H1 (cell line): Measurements from ENCODE around the gene ZFP1. TPM values are rescaled to one million over a fixed set of nuclear protein-coding genes. Genes with fewer than 3 reads are reported as not detected.
"Not testable (repeated sequence)": the region's sequence is repeated elsewhere in the genome, so short reads cannot be mapped to it uniquely, and the experiment has no call there.

ENCODE experiments used
- CTCF ChIA-PET: fragments of 300-600 bp; sonication (Branson Sonifier 250); formaldehyde crosslinking; loops from one replicate; lab custom pipeline; 2021; ENCODE audit not compliant: partially characterized antibody; lab: Charles Lee
- POLR2A ChIA-PET: fragments of 300-600 bp; sonication (Branson Sonifier 250); formaldehyde crosslinking; loops from one replicate; lab custom pipeline; 2021; ENCODE audit warnings: inconsistent platforms; ENCODE audit not compliant: partially characterized antibody; lab: Charles Lee
- DNase-seq, 2 experiments: peaks; one replicate each; pipeline versions ENCODE4 v3.0.0 to v3.0.0-alpha.2; 2010 to 2022; ENCODE audit warnings: low spot score in 2 of 2, low read depth in 1 of 2, mixed read lengths in 1 of 2
- FAIRE-seq: peaks from 2 replicates; lab custom pipeline; 2011; peaks lifted over from hg19 to GRCh38; lab: Jason Lieb, UNC
- H2AFZ ChIP-seq: 2 replicates; pipeline ENCODE4 v1.8.1; 2012; ENCODE audit warnings: low read length, inconsistent platforms
- H2AK5ac ChIP-seq: 2 replicates; pipeline ENCODE4 v1.6.1; 2013; ENCODE audit warnings: low read depth, low read length
- H2BK120ac ChIP-seq: replicated peaks from 2 replicates; pipeline ENCODE3; 2013; ENCODE audit warnings: low read depth, low read length, inconsistent platforms
- H2BK12ac ChIP-seq: 2 replicates; pipeline ENCODE4 v1.6.1; 2013; ENCODE audit warnings: low read depth, low read length
- H2BK15ac ChIP-seq: 2 replicates; pipeline ENCODE4 v1.6.1; 2013; ENCODE audit warnings: low read length
- H2BK20ac ChIP-seq: 2 replicates; pipeline ENCODE4 v1.6.1; 2013; ENCODE audit warnings: low read length
- H2BK5ac ChIP-seq: 2 replicates; pipeline ENCODE4 v1.6.1; 2013; ENCODE audit warnings: low read depth, low read length
- H3K14ac ChIP-seq: 2 replicates; pipeline ENCODE4 v1.6.1; 2013; ENCODE audit warnings: inconsistent platforms; ENCODE audit not compliant: insufficient read length
- H3K18ac ChIP-seq: 2 replicates; pipeline ENCODE4 v1.6.1; 2013; ENCODE audit warnings: low read length; ENCODE audit errors: extremely low read depth
- H3K23ac ChIP-seq: 2 replicates; pipeline ENCODE4 v1.6.1; 2013; ENCODE audit warnings: inconsistent platforms; ENCODE audit not compliant: insufficient read length
- H3K23me2 ChIP-seq: 2 replicates; pipeline ENCODE4 v1.6.1; 2013; ENCODE audit warnings: low read depth, low read length
- H3K27ac ChIP-seq: 2 replicates; pipeline ENCODE4 v1.6.1; 2011; ENCODE audit warnings: low read depth, low read length, inconsistent platforms
- H3K27me3 ChIP-seq, 4 experiments: replicated peaks in 1 of 4; 1 replicate in 1 of 4; 2 replicates in 3 of 4; pipeline versions ENCODE4 v1.6.1 to v1.8.1; 2011 to 2013; ENCODE audit warnings: low read length in 3 of 4, mild to moderate bottlenecking in 3 of 4, inconsistent platforms in 2 of 4, mixed read lengths in 2 of 4, moderate library complexity in 1 of 4; ENCODE audit not compliant: control insufficient read depth in 3 of 4, insufficient read depth in 3 of 4; ENCODE audit errors: extremely low read depth in 1 of 4
- H3K36me3 ChIP-seq, 4 experiments: 2 replicates each; pipeline versions ENCODE4 v1.6.1 to v1.8.1; 2011 to 2013; ENCODE audit warnings: mild to moderate bottlenecking in 4 of 4, low read length in 3 of 4, moderate library complexity in 2 of 4, control low read depth in 1 of 4, inconsistent platforms in 1 of 4; ENCODE audit not compliant: insufficient read depth in 4 of 4, control insufficient read depth in 2 of 4
- H3K4ac ChIP-seq: replicated peaks from 2 replicates; pipeline ENCODE3; 2013; ENCODE audit warnings: low read length, low read depth, mixed read lengths, inconsistent platforms; ENCODE audit not compliant: insufficient read length
- H3K4me1 ChIP-seq, 4 experiments: replicated peaks in 1 of 4; 1 replicate in 1 of 4; 2 replicates in 3 of 4; pipeline versions ENCODE4 v1.6.1 to v1.8.1; 2011 to 2013; ENCODE audit warnings: low read length in 3 of 4, inconsistent platforms in 2 of 4, mixed read lengths in 1 of 4; ENCODE audit not compliant: insufficient read depth in 4 of 4, control insufficient read depth in 3 of 4
- H3K4me2 ChIP-seq, 2 experiments: 2 replicates each; pipeline versions ENCODE4 v1.6.1 to v1.8.1; 2011 to 2013; ENCODE audit warnings: low read depth in 2 of 2, low read length in 2 of 2, control low read depth in 1 of 2, inconsistent platforms in 1 of 2, mild to moderate bottlenecking in 1 of 2; ENCODE audit not compliant: insufficient read depth in 1 of 2
- H3K4me3 ChIP-seq, 4 experiments: fragments of 200-600, 300-600 bp in 1 of 4; sonication (generic), shearing (Covaris generic), sonication (Bioruptor Twin) in 1 of 4; 2 replicates each; pipeline versions ENCODE4 v1.5.1 to v1.8.1; 2011 to 2016; ENCODE audit warnings: low read length in 4 of 4, low read depth in 3 of 4, control low read depth in 2 of 4, inconsistent platforms in 2 of 4, mild to moderate bottlenecking in 2 of 4, mixed read lengths in 1 of 4, moderate library complexity in 1 of 4; ENCODE audit not compliant: insufficient read depth in 2 of 4; ENCODE audit errors: extremely low read depth in 1 of 4
- H3K56ac ChIP-seq: replicated peaks from 2 replicates; pipeline ENCODE3; 2013; ENCODE audit warnings: low read depth, mild to moderate bottlenecking, mixed read lengths, low read length, inconsistent platforms; ENCODE audit not compliant: insufficient read length
- H3K79me1 ChIP-seq: 2 replicates; pipeline ENCODE4 v1.6.1; 2013; ENCODE audit warnings: low read depth, low read length, control low read depth
- H3K79me2 ChIP-seq, 2 experiments: 2 replicates each; pipeline versions ENCODE4 v1.6.1 to v1.8.1; 2012 to 2013; ENCODE audit warnings: low read length in 2 of 2, mild to moderate bottlenecking in 2 of 2, inconsistent platforms in 1 of 2; ENCODE audit not compliant: insufficient read depth in 2 of 2, control insufficient read depth in 1 of 2
- H3K9ac ChIP-seq, 4 experiments: replicated peaks in 1 of 4; 1 replicate in 1 of 4; 2 replicates in 3 of 4; pipeline versions ENCODE4 v1.6.1 to v1.8.1; 2011 to 2013; ENCODE audit warnings: low read depth in 3 of 4, low read length in 3 of 4, control low read depth in 2 of 4, mild to moderate bottlenecking in 2 of 4, moderate library complexity in 2 of 4, inconsistent platforms in 1 of 4; ENCODE audit errors: extremely low read depth in 1 of 4
- H3K9me3 ChIP-seq, 2 experiments: 2 replicates each; pipeline versions ENCODE4 v1.6.1 to v1.8.1; 2012 to 2013; ENCODE audit warnings: mild to moderate bottlenecking in 2 of 2, moderate library complexity in 2 of 2, control low read depth in 1 of 2, inconsistent platforms in 1 of 2, low read depth in 1 of 2, low read length in 1 of 2, mixed read lengths in 1 of 2; ENCODE audit not compliant: insufficient read depth in 2 of 2
- H4K20me1 ChIP-seq, 2 experiments: replicated peaks in 1 of 2; 2 replicates each; pipeline versions ENCODE3 to v1.8.1; 2011 to 2013; ENCODE audit warnings: inconsistent platforms in 2 of 2, low read length in 2 of 2, mild to moderate bottlenecking in 1 of 2; ENCODE audit not compliant: insufficient read depth in 2 of 2, control insufficient read depth in 1 of 2
- H4K5ac ChIP-seq: 2 replicates; pipeline ENCODE4 v1.6.1; 2013; ENCODE audit warnings: low read length, low read depth, mixed read lengths, inconsistent platforms; ENCODE audit not compliant: insufficient read length
- H4K8ac ChIP-seq: 2 replicates; pipeline ENCODE4 v1.8.0; 2013; ENCODE audit warnings: mild to moderate bottlenecking, moderate library complexity, low read length, inconsistent platforms; ENCODE audit not compliant: insufficient read depth; ENCODE audit errors: extremely low read depth
- H4K91ac ChIP-seq: replicated peaks from 2 replicates; pipeline ENCODE3; 2013; ENCODE audit warnings: low read length, mixed read lengths, inconsistent platforms; ENCODE audit not compliant: insufficient read length
- WGBS, 2 experiments: shearing (Covaris generic) in 1 of 2; methylation state at CpG; one replicate each; pipeline versions ENCODE4 v1.1.6 to v1.1.7; 2013 to 2015; ENCODE audit warnings: low lambda C conversion rate in 2 of 2, mixed read lengths in 2 of 2, inconsistent platforms in 1 of 2, low coverage in 1 of 2, missing lambda C conversion rate in 1 of 2; ENCODE audit not compliant: insufficient replicate concordance in 2 of 2, insufficient coverage in 1 of 2, insufficient read length in 1 of 2; ENCODE audit errors: extremely low coverage in 1 of 2, missing lambda C conversion rate in 1 of 2; 5-methylcytosine and 5-hydroxymethylcytosine counted together
- polyA plus RNA-seq, 7 experiments: library from polyadenylated mRNA; depleted of rRNA in 3 of 7; stranded (reverse) in 5 of 7; unstranded in 2 of 7; fragments of >200 nt in 5 of 7; fragments of 200-250 nt in 2 of 7; gene quantifications; 1 replicate in 5 of 7; 2 replicates in 1 of 7; 4 replicates in 1 of 7; pipeline versions ENCODE4 v1.2.1 to v1.2.3, GENCODE V29; 2011 to 2013; ENCODE audit warnings: missing spikeins in 2 of 7, mixed read lengths in 2 of 7
- total RNA-seq: library from RNA; stranded (reverse); fragmentation: NEBNext Ultra II Directional; extraction: Animal tissue kit (Norgen Biotek cat#: 25700); gene quantifications from 2 replicates; pipeline ENCODE4 v1.2.1, GENCODE V29; 2021

The ZFP1 gene
- total and polyA plus RNA-seq, 2 of the 8 experiments (the other 6 are each of a cell fraction or from before 2014, with no cell fraction given) = 4.0 to 11.2 TPM

DNA sequence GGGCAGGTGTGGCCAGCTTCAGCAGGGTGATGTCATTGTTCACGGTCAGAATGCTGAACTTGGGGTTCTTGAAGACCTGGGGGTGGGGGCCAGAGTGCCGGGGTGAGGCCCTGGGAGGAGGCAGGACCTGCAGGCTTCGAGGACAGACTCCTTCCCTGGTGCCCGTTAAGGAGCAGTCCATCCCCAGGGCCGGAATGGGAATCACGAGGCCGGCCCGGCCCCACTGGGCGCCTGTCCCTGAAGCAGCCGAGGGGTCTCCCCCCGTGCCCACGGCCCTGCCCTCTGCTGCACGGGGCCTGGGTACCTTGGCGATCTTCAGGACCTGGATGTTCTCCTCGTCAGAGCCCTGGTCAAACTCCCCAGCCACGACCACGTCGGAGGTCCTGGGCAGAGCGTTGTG is 57.1 kb downstream of the ZFP1 start:
- H3K36me3 ChIP-seq, H4K20me1 ChIP-seq, H3K23ac ChIP-seq, H3K23me2 ChIP-seq, H2BK12ac ChIP-seq, POLR2A ChIA-PET, H4K91ac ChIP-seq, CTCF ChIA-PET, H3K14ac ChIP-seq, H2AK5ac ChIP-seq, DNase-seq, H3K9ac ChIP-seq, H2BK15ac ChIP-seq, H4K8ac ChIP-seq, FAIRE-seq, H3K9me3 ChIP-seq, H4K5ac ChIP-seq, H3K79me1 ChIP-seq, H3K18ac ChIP-seq, H3K79me2 ChIP-seq, H2AFZ ChIP-seq, H3K4ac ChIP-seq, H3K4me1 ChIP-seq, H3K27ac ChIP-seq, H3K27me3 ChIP-seq, H2BK5ac ChIP-seq, H2BK20ac ChIP-seq, H3K4me2 ChIP-seq, H3K56ac ChIP-seq, H2BK120ac ChIP-seq, H3K4me3 ChIP-seq: not testable (repeated sequence)
- WGBS, 2 experiments = no CpG with 5 or more reads among the region's 19 CpGs
